GM23338 (cell line): ENCODE data around the gene IGF1R. TPM values are rescaled to one million over a fixed set of nuclear protein-coding genes. Genes with fewer than 3 reads are reported as not detected.

ENCODE experiments used
- ATAC-seq: fragments of 200-7000 bp; cut with Tn5 transposase; 3 replicates; pipeline ENCODE4 v1.9.1; 2020
- DNase-seq: peaks from one replicate; pipeline ENCODE4 v3.0.0-alpha.2; 2015; ENCODE audit warnings: low spot score
- H2AFZ ChIP-seq: fragments of 200-600 bp; sonication (generic); 2 replicates; pipeline ENCODE4 v1.8.0; 2016; ENCODE audit warnings: antibody characterized with exemption, mild to moderate bottlenecking, moderate library complexity
- H3F3A ChIP-seq: fragments of 200-600 bp; sonication (generic); replicated peaks from 2 replicates; pipeline ENCODE4 v1.8.0; 2017; ENCODE audit warnings: antibody characterized with exemption, mixed run types, low read depth
- H3K27ac ChIP-seq: fragments of 200-600 bp; sonication (generic); 2 replicates; pipeline ENCODE4 v1.6.1; 2016; ENCODE audit warnings: low read depth
- H3K27me3 ChIP-seq: fragments of 200-600 bp; sonication (generic); 2 replicates; pipeline ENCODE4 v1.8.0; 2016; ENCODE audit warnings: mild to moderate bottlenecking, mixed run types, moderate library complexity; ENCODE audit not compliant: insufficient read depth
- H3K36me3 ChIP-seq: fragments of 200-600 bp; sonication (generic); 2 replicates; pipeline ENCODE4 v1.8.0; 2016; ENCODE audit warnings: mild to moderate bottlenecking; ENCODE audit not compliant: insufficient read depth
- H3K4me1 ChIP-seq: fragments of 200-600 bp; sonication (generic); 2 replicates; pipeline ENCODE4 v1.8.0; 2016; ENCODE audit warnings: mild to moderate bottlenecking, moderate library complexity; ENCODE audit not compliant: insufficient read depth
- H3K4me2 ChIP-seq: fragments of 200-600 bp; sonication (generic); 2 replicates; pipeline ENCODE4 v1.7.1; 2017; ENCODE audit warnings: mixed run types
- H3K4me3 ChIP-seq: fragments of 200-600 bp; sonication (generic); 2 replicates; pipeline ENCODE4 v1.6.1; 2016; ENCODE audit warnings: mixed run types
- H3K79me2 ChIP-seq: fragments of 200-600 bp; sonication (generic); replicated peaks from 2 replicates; pipeline ENCODE4 v1.8.0; 2017; ENCODE audit warnings: mild to moderate bottlenecking; ENCODE audit not compliant: insufficient read depth
- H3K9me2 ChIP-seq: fragments of 200-600 bp; sonication (generic); 2 replicates; pipeline ENCODE4 v1.8.0; 2017; ENCODE audit not compliant: insufficient read depth
- H4K20me1 ChIP-seq: fragments of 200-600 bp; sonication (generic); replicated peaks from 2 replicates; pipeline ENCODE4 v1.8.0; 2017; ENCODE audit warnings: mild to moderate bottlenecking; ENCODE audit not compliant: insufficient read depth
- H3K27ac Mint-ChIP-seq: 2 replicates; pipeline ENCODE4 v1.8.0; 2020; ENCODE audit warnings: inconsistent platforms, mild to moderate bottlenecking, moderate library complexity, mixed read lengths
- H3K27me3 Mint-ChIP-seq: 3 replicates; pipeline ENCODE4 v1.8.0; 2022; ENCODE audit warnings: low read depth, mild to moderate bottlenecking, moderate library complexity, mixed read lengths, inconsistent platforms; ENCODE audit not compliant: insufficient read depth, poor library complexity
- H3K36me3 Mint-ChIP-seq: 3 replicates; pipeline ENCODE4 v1.8.0; 2021; ENCODE audit warnings: low read depth, mild to moderate bottlenecking, inconsistent platforms, moderate library complexity, mixed read lengths
- H3K4me1 Mint-ChIP-seq: 3 replicates; pipeline ENCODE4 v1.8.0; 2020; ENCODE audit warnings: mild to moderate bottlenecking, inconsistent platforms, mixed read lengths
- H3K4me3 Mint-ChIP-seq: 3 replicates; pipeline ENCODE4 v1.8.0; 2021; ENCODE audit warnings: moderate library complexity, mild to moderate bottlenecking, inconsistent platforms, mixed read lengths
- H3K9me3 Mint-ChIP-seq: 3 replicates; pipeline ENCODE4 v1.8.0; 2020; ENCODE audit warnings: moderate library complexity, mild to moderate bottlenecking, inconsistent platforms, mixed read lengths
- CTCF ChIP-seq, 2 experiments: fragments of 200-600 bp in 1 of 2; sonication (generic) in 1 of 2; conservative IDR thresholded peaks; 2 replicates each; pipeline versions ENCODE4 v1.5.1 to v1.6.1; 2016 to 2017; ENCODE audit warnings: antibody characterized with exemption in 2 of 2, low read depth in 2 of 2, mild to moderate bottlenecking in 2 of 2, moderate library complexity in 1 of 2
- ETS1 ChIP-seq: IDR thresholded peaks from 2 replicates; pipeline ENCODE4 v1.6.1; 2016; ENCODE audit warnings: antibody characterized with exemption
- ZNF462 ChIP-seq: fragments of 250-450 bp; sonication (Bioruptor Pico); IDR thresholded peaks from 2 replicates; pipeline ENCODE4 v1.5.0; 2020; ENCODE audit warnings: mild to moderate bottlenecking, moderate library complexity
- polyA plus RNA-seq: library from polyadenylated mRNA; unstranded; fragments of >200 nt; fragmentation: Nextera tagmentation; extraction: Ambion mirVana; gene quantifications from 2 replicates; pipeline ENCODE4 v1.2.1, GENCODE V29; 2016
- total RNA-seq: library from RNA; depleted of rRNA; stranded (reverse); fragments of >200 nt; shearing (Covaris generic); gene quantifications from 2 replicates; pipeline ENCODE4 v1.2.3, GENCODE V29; 2014

The IGF1R gene
- total and polyA plus RNA-seq, 2 experiments from 2014 or later, result 20.4 to 92.2 TPM

GRCh38 chr15:98843844-98844243 is 195.5 kb downstream of the IGF1R start:
- Histone ChIP-seq H3K79me2 (peaks cover 98% of the 10 kb centered on the region), H4K20me1 (peaks cover 49% of the 10 kb centered on the region), H3K4me3 (no peak overlapping the region), H3K4me2 (no peak overlapping the region), H3F3A (no peaks in the 10 kb centered on the region), H3K4me1 (peaks cover 59% of the 10 kb centered on the region), H3K9me2 (no peaks in the 10 kb centered on the region), H3K27me3 (no peaks in the 10 kb centered on the region), H2AFZ (no peak overlapping the region), H3K36me3 (no peaks in the 10 kb centered on the region), H3K27ac (no peak overlapping the region)
- Mint-ChIP-seq H3K4me3 (no peak overlapping the region; the same call in 2 of the 3 replicates), H3K36me3 (no peaks in the 10 kb centered on the region; the same call in 2 of the 3 replicates), H3K27me3 (peaks cover 3% of the 10 kb centered on the region), H3K4me1 (peaks cover 74% of the 10 kb centered on the region), H3K27ac (no peak overlapping the region), H3K9me3 (no peaks in the 10 kb centered on the region)
- no peak for TF ChIP-seq ETS1
- TF ChIP-seq ZNF462 (CRISPR knock-in tag), result no peak
- TF ChIP-seq CTCF (conservative IDR thresholded peaks at IDR 0.05; ENCODE audit: low read depth in 2 of 2), result no peak
- no peak for ATAC-seq
- no peak for DNase-seq
